PC-3 (cell line): ENCODE data around the gene SNTA1. TPM values are rescaled to one million over a fixed set of nuclear protein-coding genes. Genes with fewer than 3 reads are reported as not detected.

Experiments used
- ATAC-seq: fragments of 200-7000 bp; cut with Tn5 transposase; 2 replicates; pipeline ENCODE4 v1.9.1; 2020; ENCODE audit warnings: mild to moderate bottlenecking, moderate library complexity
- BruUV-seq: library from RNA; stranded (reverse); fragments of 400-500 nt; replicated peaks from 2 replicates; lab custom pipeline; 2021; lab: Mats Ljungman, UMichigan
- CTCF ChIA-PET: fragments of 300-600 bp; sonication (Branson Sonifier 250); formaldehyde crosslinking; loops from one replicate; lab custom pipeline; 2022; ENCODE audit warnings: antibody characterized with exemption; lab: Charles Lee
- POLR2A ChIA-PET: fragments of 300-600 bp; sonication (Branson Sonifier 250); formaldehyde crosslinking; loops from one replicate; lab custom pipeline; 2022; ENCODE audit warnings: antibody characterized with exemption; ENCODE audit not compliant: unreplicated experiment; lab: Charles Lee
- DNase-seq: peaks from one replicate; pipeline ENCODE4 v3.0.0-alpha.2; 2015
- H2AFZ ChIP-seq: fragments of 300-600 bp; sonication (generic); 2 replicates; pipeline ENCODE4 v1.6.0; 2016; ENCODE audit warnings: antibody characterized with exemption, low read length
- H3F3A ChIP-seq: fragments of 300-600 bp; sonication (generic); one replicate; pipeline ENCODE4 v1.6.0; 2017; ENCODE audit warnings: antibody characterized with exemption, low read length, control low read depth, mild to moderate bottlenecking; ENCODE audit not compliant: unreplicated experiment
- H3K27ac ChIP-seq: fragments of 300-600 bp; sonication (generic); 2 replicates; pipeline ENCODE4 v1.5.1; 2016; ENCODE audit warnings: mild to moderate bottlenecking, low read length
- H3K27me3 ChIP-seq: fragments of 300-600 bp; sonication (generic); 2 replicates; pipeline ENCODE4 v1.6.1; 2016; ENCODE audit warnings: low read length, mixed read lengths
- H3K36me3 ChIP-seq: fragments of 300-600 bp; sonication (generic); 2 replicates; pipeline ENCODE4 v1.6.1; 2016; ENCODE audit warnings: low read depth, mixed run types, low read length, mixed read lengths
- H3K4me1 ChIP-seq: fragments of 300-600 bp; sonication (generic); 2 replicates; pipeline ENCODE4 v1.5.1; 2016; ENCODE audit warnings: low read length; ENCODE audit not compliant: insufficient read depth
- H3K4me2 ChIP-seq: fragments of 300-600 bp; sonication (generic); 2 replicates; pipeline ENCODE4 v1.6.0; 2016; ENCODE audit warnings: low read length
- H3K4me3 ChIP-seq: fragments of 300-600 bp; sonication (generic); 2 replicates; pipeline ENCODE4 v1.5.1; 2016; ENCODE audit warnings: mild to moderate bottlenecking, low read length, mixed read lengths
- H3K79me2 ChIP-seq: fragments of 300-600 bp; sonication (generic); 2 replicates; pipeline ENCODE4 v1.6.1; 2017; ENCODE audit warnings: low read length, mixed read lengths
- H3K9ac ChIP-seq: fragments of 300-600 bp; sonication (generic); 2 replicates; pipeline ENCODE4 v1.6.0; 2016; ENCODE audit warnings: mild to moderate bottlenecking, low read length
- H3K9me2 ChIP-seq: fragments of 300-600 bp; sonication (generic); replicated peaks from 2 replicates; pipeline ENCODE4 v1.6.1; 2016; ENCODE audit warnings: mixed run types, low read length, mixed read lengths
- H3K9me3 ChIP-seq: fragments of 300-600 bp; sonication (generic); 2 replicates; pipeline ENCODE4 v1.6.1; 2016; ENCODE audit warnings: low read length, mixed read lengths
- H4K20me1 ChIP-seq: fragments of 300-600 bp; sonication (generic); 2 replicates; pipeline ENCODE4 v1.6.1; 2016; ENCODE audit warnings: low read length, mixed read lengths
- CTCF ChIP-seq: fragments of 300-600 bp; sonication (generic); conservative IDR thresholded peaks from 2 replicates; pipeline ENCODE4 v1.5.1; 2017; ENCODE audit warnings: antibody characterized with exemption, low read depth, mild to moderate bottlenecking, low read length
- EZH2 ChIP-seq: fragments of 300-600 bp; sonication (generic); IDR thresholded peaks from one replicate; pipeline ENCODE4 v1.6.1; 2017; ENCODE audit warnings: antibody characterized with exemption, mild to moderate bottlenecking, low read length; ENCODE audit not compliant: unreplicated experiment
- EZH2phosphoT487 ChIP-seq: fragments of 300-600 bp; sonication (generic); IDR thresholded peaks from 2 replicates; pipeline ENCODE4 v1.6.1; 2018; ENCODE audit warnings: mild to moderate bottlenecking, antibody characterized with exemption, low read length, borderline replicate concordance
- intact Hi-C: fragments of 100-400 bp; cut with micrococcal nuclease; formaldehyde crosslinking; loops from 2 replicates; pipeline ENCODE4 v1.9.0; 2023
- total RNA-seq: library from RNA; depleted of rRNA; stranded (reverse); fragments of >200 nt; gene quantifications from 2 replicates; pipeline ENCODE4 v1.2.3, GENCODE V29; 2014

The SNTA1 gene
- total RNA-seq, 1 experiment from 2014 or later = 25.9 TPM

GRCh38 chr20:33388268-33388667 is 55.3 kb downstream of the SNTA1 start:
- no peaks in the 10 kb centered on the region for H4K20me1 ChIP-seq
- intact Hi-C loops = no loop called here
- no peak overlapping the region for H2AFZ ChIP-seq
- H3K9me2 ChIP-seq = no peaks in the 10 kb centered on the region
- no peak overlapping the region for H3K9ac ChIP-seq
- ChIA-PET POLR2A (interaction anchor here (0.6 kb wide), 1 partner anchor 8 kb away, joined by 4 read pairs; no protein-coding TSS in a partner anchor), CTCF (no interaction called here)
- BruUV-seq = no TSS peak
- H3K4me3 ChIP-seq = no peak overlapping the region
- H3K27ac ChIP-seq = no peak overlapping the region
- H3K4me1 ChIP-seq = no peaks in the 10 kb centered on the region
- no peaks in the 10 kb centered on the region for H3K9me3 ChIP-seq
- TF ChIP-seq EZH2 (no peak), CTCF (no peak), EZH2phosphoT487 (no peak)
- no peak overlapping the region for H3K4me2 ChIP-seq
- no peak for ATAC-seq
- no peaks in the 10 kb centered on the region for H3F3A ChIP-seq
- peaks cover 33% of the 10 kb centered on the region for H3K36me3 ChIP-seq
- H3K27me3 ChIP-seq = no peaks in the 10 kb centered on the region
- no peaks in the 10 kb centered on the region for H3K79me2 ChIP-seq
- no peak for DNase-seq

- Histone ChIP-seq H3K9me3 (no peaks in the 10 kb centered on the region), H3F3A (no peaks in the 10 kb centered on the region), H3K9me2 (no peaks in the 10 kb centered on the region), H3K27ac (no peak overlapping the region), H3K9ac (no peak overlapping the region), H3K4me3 (no peak overlapping the region), H3K36me3 (peaks cover 26% of the 10 kb centered on the region), H3K4me2 (no peak overlapping the region), H3K4me1 (no peaks in the 10 kb centered on the region), H2AFZ (no peak overlapping the region), H4K20me1 (no peaks in the 10 kb centered on the region), H3K27me3 (no peaks in the 10 kb centered on the region), H3K79me2 (no peaks in the 10 kb centered on the region)
- ChIA-PET POLR2A (interaction anchor here (0.5 kb wide), 1 partner anchor 13 kb away, joined by 6 read pairs; no protein-coding TSS in a partner anchor), CTCF (no interaction called here)
- intact Hi-C loops = no loop called here
- ATAC-seq (peak; percentile 73), DNase-seq (no peak)
- TF ChIP-seq EZH2phosphoT487 (no peak), EZH2 (no peak), CTCF (no peak)
- BruUV-seq = no TSS peak
These were observed 56.4 kb downstream of the SNTA1 start for GRCh38 chr20:33387177-33387576.

DNA sequence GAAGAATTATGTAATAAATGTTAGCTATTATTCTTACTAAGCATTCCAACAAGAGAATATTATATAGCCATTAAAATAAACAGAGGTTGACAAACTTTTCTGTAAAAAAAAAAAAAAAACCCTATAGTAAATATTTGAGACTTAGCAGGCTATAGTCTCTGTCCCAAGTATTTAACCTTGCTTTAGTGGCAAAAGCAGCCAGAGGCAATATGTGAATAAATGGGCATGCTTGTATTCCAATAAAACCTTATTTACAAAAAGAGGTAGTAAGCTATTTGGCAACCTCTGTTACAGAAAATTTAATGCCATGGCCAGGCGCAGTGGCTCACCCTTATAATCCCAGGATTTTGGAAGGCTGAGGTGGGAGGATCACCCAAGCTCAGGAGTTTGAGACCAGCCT is 56.9 kb downstream of the SNTA1 start:
- H3K4me2 ChIP-seq = no peak overlapping the region
- BruUV-seq = no TSS peak
- no peaks in the 10 kb centered on the region for H3F3A ChIP-seq
- H4K20me1 ChIP-seq = no peaks in the 10 kb centered on the region
- H3K9me3 ChIP-seq = no peaks in the 10 kb centered on the region
- H3K36me3 ChIP-seq = peaks cover 29% of the 10 kb centered on the region
- no peak overlapping the region for H3K9ac ChIP-seq
- H3K79me2 ChIP-seq = no peaks in the 10 kb centered on the region
- H2AFZ ChIP-seq = no peak overlapping the region
- no peaks in the 10 kb centered on the region for H3K9me2 ChIP-seq
- no peaks in the 10 kb centered on the region for H3K4me1 ChIP-seq
- H3K4me3 ChIP-seq = no peak overlapping the region
- no peak overlapping the region for H3K27ac ChIP-seq
- H3K27me3 ChIP-seq = no peaks in the 10 kb centered on the region
- TF ChIP-seq EZH2 (no peak), EZH2phosphoT487 (no peak), CTCF (no peak)
- ATAC-seq (peak; percentile 67), DNase-seq (no peak)
- POLR2A ChIA-PET = interaction anchor here (0.7 kb wide), 1 partner anchor 1840 kb away, joined by 3 read pairs; a partner anchor contains a TSS
- CTCF ChIA-PET = no interaction called here
- intact Hi-C loops = no loop called here
